GM21717 (cell line): ENCODE data around the gene PRPF19.
A peak's percentile ranks its signal among the peaks of the same experiment; 100 is the strongest.

Source experiments
- ATAC-seq: cut with Tn5 transposase; IDR thresholded peaks from one replicate; pipeline ENCODE4 v1.9.1; 2021; ENCODE audit warnings: mild to moderate bottlenecking, moderate library complexity; ENCODE audit not compliant: unreplicated experiment

Gene PRPF19

GRCh38 chr11:60847281-60847680, 59.1 kb downstream of the PRPF19 start:
- ATAC-seq = no peak

GRCh38 chr11:60845338-60845737, 61.0 kb downstream of the PRPF19 start:
- no peak for ATAC-seq

DNA sequence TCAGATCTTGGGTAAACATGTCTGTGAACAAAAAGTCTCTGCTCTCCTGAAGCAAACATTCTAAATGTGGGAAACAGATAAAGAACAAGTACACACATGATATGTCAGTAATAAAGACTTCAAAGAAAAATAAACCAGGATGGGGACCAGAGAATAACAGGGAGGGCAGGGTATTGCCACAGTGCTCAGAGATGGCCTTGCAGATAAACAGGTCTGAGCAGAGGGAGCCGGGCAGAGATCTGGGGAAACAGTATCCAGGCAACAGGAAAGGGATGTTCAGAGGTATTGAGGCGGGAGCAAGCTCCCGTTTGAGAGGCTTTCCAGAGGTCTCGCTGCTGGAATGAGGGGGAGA, 61.5 kb downstream of the PRPF19 start:
- no peak for ATAC-seq

- ATAC-seq = no peak
Measured at GRCh38 chr11:60844045-60844869, 62.1 kb downstream of the PRPF19 start.

GRCh38 chr11:60842668-60843600, 63.5 kb downstream of the PRPF19 start:
- ATAC-seq = no peak

GRCh38 chr11:60841797-60842667, 64.4 kb downstream of the PRPF19 start, which contains the start of gene CCDC86:
Gene CCDC86 (plus strand): TSS chr11:60842113. CDS start chr11:60842125, 12 bp downstream.
- peak; percentile 63 for ATAC-seq
